SKM-1 (cell line): ENCODE data around the gene TGFBR3.
"Not testable (repeated sequence)": the region's sequence is repeated elsewhere in the genome, so short reads cannot be mapped to it uniquely, and the experiment has no call there.

Source experiments
- DNase-seq: peaks from one replicate; lab custom pipeline; 2025; ENCODE audit not compliant: unreplicated experiment; lab: John Stamatoyannopoulos, UW

TGFBR3 gene

DNA sequence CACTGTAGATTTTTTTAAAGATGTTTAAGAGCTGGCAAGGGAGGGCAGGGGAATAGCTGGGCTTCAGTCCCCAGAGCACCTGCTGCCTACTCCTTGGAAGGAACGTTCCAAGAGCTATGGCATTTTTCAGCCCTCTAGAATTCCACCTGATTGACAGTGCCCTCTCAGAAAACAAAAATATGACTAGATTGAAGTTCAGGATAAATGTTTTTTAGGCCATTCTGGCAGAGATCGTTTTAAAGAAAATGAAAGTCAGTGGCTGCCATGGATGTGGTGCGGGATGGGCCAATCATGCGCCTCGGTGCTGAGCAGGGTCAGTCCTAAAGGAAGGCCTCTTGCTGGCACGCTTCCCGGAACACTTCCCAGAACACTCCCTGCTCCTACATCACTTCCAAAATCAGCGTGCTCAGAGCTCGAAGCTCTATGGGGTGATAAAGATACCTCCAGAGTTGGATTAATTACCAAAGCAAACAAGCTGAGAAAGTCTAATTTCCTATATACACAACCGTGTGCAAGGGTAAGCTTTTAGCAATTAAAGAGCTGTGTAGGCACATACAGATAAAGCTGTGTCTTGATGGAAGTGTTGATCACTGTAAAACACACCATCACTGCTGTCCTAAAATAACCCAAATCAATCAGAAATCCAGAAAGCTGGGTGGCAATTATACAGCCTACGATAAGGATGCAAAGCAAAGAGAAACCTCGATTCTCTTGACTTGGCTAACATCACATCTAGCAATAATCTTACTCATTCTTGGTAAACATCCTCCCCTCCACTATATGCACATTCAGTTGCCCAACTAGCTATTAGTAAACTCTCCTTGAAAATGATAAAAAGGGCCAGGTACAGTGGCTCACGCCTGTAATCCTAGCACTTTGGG, 34.6 kb downstream of the TGFBR3 start:
- DNase-seq, result no peak

DNA sequence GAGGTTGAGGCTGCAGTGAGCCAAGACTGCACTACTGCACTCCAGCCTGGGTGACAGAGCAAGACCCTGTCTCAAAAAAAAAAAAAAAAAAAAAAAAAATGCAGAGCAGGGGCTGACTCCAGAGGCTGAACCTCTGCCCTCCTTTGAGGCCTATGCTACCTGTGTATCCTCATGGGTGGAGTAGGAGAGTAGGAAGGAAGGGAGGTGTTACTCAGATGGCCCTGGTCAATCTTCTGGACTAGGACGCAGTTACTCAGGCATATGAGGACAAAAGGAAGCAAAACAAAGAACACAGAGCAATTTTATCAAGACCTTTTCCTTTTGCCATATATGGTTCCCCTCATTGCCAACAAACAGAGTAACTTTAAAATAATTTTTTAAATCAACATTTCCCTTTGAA, 35.2 kb downstream of the TGFBR3 start:
- no peak for DNase-seq

DNA sequence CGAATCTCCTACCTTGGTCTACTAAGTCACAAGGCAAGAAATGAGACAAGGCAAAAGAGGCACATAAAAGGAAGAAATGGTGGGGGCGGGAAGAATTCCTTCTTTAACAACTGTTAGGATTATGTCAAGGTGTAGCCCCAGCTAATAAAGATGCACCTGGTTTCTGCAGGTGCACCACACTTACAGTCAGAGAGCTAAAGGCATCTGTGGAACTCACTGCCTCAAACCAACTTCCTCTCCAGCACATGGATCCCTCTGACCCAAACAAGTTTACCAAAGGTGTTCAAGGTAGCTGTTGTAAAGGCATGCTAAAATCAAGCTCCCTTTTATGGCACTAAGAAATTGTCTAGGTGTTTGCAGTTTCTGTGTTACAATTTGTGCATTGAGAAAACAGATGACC, 38.1 kb downstream of the TGFBR3 start:
- no peak for DNase-seq

DNA sequence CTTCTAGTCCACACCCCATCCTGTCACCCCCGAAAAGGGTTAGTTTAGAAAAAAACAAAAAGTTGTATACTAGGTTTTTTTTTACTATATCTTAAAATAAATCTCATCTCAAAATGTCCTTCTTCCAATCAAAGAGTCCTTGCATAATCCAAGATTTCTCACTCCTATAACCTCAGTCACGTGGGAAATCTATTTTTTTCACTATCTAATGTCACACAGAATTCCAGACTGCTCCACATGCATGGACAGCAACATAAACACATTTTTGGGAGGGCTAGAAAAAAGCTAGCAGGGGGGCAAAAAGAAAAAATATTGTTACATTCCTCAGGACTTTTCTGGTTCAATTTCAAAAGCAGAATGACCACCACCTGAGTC, 39.3 kb downstream of the TGFBR3 start:
- DNase-seq, result no peak

DNA sequence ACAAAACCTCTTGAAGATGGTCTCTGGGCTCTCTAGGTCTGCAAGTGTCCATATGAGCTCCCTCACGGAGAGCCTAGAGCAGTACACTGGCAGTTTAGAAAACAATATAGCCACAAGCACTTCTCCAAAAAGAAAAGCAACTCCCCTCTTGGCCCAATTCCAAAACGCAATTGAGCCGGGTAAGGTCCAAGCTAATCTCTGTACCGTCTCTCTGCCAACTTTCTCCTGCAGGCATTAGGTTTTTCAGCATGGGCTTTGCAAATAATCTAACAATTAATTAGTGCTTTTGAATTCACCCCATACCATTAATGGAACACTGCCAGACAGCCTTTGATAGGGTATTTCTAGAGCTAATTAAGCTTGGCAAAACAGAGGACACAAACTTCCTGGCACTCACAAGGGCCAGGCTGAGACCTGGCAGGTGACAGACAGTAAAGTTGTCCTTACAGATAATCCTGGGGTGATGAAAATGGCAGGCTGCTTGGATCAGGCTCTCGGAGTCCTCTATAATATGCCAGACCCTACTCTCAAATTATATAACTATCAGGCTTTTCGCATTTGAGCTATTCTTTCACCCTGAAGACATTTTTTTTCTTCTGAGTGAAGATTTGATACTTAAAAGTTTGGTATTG, 39.8 kb downstream of the TGFBR3 start:
- no peak for DNase-seq

DNA sequence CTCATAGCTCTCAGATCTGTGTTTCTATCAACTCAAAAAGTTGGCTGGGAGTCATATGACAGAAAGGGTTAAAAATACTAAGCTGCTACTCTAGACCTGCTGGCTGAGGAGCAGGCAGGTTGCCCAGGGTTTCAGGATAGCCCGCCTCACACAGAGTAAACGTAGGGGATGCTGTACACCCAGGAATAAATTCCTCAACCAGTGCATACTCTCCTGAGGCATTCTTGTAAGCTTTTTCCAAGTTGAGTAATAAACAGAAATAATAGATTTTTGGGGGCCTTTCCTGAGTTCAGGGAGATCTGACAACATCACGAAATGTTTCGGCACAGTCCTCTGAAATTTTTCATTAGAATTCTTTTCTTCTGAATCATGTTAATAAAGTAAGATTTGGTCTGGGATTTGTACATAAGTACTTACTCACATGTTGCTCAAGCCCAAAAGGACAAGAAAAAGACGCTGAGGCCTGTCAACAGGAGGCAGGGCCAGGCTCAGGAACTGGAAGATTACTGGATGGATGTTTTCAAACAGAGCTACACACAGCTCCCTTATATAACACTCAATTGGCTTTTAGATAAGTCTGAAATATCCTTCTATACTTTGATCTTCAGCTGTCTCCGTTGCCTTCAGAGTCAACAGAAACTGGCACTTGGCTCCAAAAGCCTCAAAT, 41.0 kb downstream of the TGFBR3 start:
- no peak for DNase-seq

DNA sequence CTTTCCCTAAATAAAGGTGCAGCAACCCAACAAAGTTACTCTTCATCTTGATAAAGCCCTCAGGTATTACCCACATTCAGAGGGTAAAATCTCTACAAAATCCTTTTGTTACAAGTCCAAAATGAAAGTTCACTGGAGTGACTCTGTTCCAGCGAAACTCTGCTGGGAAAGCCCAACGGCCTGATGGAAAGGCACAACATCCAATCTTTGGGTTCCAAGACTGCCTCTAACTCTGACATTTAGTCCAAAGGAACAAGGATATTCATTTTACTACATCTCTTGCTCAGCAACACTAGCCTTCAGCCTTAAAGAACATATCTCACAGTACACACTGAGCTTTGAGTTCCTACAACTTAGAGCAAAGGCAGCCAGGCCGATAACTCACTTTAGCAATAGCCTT, 42.1 kb downstream of the TGFBR3 start:
- no peak for DNase-seq

DNA sequence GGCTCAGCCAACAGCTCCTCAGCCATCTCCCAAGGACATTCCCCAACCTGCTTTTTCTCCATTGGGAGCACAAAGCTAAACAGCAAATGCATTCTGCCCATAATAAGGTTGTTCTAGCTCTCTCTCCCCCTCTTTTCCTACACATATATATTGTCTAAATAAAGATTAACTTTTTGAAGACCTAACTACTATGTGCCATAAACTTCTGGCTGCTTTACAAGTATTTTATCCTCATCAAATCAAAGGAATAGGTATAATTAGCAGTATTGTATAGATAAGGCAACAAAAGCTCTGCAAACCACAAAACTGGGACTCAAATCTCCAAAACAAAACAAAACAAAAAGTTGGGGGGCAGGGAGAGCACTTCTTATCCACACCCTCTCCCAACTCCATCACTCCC, 43.4 kb downstream of the TGFBR3 start:
- DNase-seq, result no peak

DNA sequence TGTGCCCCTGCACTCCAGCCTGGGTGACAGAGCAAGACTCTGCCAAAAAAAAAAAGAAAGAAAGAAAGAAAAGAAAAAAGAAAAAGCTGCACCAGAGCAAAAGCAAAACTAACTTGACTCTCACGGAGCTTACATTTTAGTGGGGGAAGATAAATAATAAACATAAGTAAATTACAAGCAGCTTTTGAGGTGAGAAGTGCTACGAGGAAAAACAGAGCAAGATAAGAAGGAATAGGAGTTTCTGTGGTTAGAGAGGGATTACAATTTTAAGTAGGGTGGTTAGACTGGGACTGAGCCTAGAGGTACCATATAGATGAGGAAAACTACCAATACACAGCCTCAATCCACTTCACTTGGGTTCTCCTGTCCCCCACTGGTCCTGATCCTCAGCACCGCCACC, 43.9 kb downstream of the TGFBR3 start:
- DNase-seq, result no peak

DNA sequence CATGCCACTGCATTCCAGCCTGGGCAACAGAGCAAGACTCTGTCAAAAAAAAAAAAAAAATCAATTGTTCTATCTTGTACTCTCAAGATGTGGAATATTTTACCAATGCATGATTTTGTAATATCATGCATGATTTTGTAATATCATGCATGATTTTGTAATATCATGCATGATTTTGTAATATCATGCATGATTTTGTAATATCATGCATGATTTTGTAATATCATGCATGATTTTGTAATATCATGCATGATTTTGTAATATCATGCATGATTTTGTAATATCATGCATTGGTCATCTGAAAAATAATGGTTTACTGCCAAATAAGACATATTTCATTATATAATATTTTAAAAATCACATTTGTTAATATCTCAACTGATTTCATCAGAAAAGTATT, 45.7 kb downstream of the TGFBR3 start:
- DNase-seq, result not testable (repeated sequence)

DNA sequence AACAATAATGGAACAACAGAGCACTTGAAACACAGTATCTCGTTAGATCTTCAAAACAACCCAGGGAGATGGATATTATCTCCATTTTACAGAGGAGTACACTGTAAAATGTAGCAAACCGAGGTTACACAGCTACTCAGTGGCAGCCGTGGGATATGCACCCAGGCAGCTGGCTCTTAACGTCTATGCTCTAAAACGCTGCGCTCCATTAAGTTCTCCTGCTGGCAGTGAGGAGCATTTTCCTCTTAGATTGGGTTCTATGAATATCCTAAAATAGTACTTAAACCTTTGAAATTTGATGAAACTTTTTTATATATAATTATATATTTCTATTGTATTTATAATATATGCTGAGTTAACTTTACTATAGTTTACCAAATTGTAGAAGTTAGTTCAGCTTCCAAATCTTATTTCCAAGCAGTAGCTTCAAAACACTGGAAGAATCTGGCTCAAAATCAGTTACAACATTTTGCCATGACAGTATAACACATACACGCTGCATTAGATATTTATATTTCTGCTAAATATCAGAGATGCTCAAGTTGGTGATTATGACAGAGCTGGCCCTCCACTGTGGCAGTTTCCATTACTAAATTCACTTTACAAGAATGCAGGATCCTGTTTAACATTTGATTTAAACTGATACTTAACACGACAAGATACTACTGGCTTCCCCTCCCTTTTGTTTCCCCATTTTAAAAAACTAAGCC, 49.5 kb downstream of the TGFBR3 start:
- no peak for DNase-seq

DNA sequence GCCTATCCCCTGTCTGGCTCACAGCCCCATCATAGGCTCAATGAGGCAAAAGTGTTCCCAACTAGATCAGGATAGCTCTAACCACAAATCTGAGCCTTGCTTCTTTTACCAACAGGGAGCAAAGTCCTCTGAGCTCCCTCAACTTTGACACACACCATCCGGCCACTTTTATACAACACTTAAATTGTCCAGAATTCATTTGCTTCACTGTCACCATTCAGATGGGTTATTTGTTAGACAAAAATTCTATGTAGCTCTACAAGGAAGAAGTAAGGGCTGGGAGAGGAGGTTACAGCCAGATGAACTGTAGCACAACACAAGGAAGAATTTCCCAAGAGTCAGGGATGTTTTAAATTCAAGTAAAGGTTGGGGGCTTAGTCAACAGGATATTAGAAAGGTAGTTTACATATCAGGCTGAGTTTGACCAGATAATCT, 50.8 kb downstream of the TGFBR3 start:
- no peak for DNase-seq

DNA sequence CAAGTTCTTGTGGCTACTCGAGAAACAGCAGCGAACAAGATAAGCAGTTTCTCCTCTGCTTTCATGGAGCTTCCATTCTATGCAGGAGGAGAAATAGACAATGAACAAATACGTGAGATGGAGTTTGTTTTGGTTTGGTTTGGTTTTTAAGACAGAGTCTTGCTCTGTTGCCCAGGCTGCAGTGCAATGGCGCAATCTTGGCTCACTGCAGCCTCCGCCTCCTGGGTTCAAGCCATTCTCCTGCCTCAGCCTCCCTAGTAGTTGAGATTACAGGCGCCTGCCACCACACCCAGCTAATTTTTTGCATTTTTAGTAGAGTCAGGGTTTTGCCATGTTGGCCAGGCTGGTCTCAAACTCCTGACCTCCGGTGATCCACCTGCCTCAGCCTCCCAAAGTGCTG, 51.4 kb downstream of the TGFBR3 start:
- DNase-seq, result not testable (repeated sequence)

DNA sequence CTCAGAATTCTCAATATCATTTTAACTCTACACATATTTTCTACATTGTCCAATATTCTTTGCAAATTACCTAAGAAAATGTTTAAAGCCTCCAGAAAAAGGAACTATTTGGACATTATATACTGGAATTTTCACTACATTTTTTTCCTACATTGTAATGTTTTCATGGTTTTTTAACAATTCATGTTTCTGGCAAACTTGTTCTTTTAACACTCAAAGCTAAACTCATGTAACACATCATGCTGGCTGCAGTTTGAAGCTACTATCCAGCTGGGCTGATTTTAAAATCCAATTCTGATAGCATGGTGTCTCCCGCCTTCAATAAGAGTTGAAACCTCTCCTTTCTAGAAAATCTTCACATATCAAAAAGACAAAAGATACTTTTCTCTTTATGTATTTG, 52.0 kb downstream of the TGFBR3 start:
- DNase-seq, result no peak

DNA sequence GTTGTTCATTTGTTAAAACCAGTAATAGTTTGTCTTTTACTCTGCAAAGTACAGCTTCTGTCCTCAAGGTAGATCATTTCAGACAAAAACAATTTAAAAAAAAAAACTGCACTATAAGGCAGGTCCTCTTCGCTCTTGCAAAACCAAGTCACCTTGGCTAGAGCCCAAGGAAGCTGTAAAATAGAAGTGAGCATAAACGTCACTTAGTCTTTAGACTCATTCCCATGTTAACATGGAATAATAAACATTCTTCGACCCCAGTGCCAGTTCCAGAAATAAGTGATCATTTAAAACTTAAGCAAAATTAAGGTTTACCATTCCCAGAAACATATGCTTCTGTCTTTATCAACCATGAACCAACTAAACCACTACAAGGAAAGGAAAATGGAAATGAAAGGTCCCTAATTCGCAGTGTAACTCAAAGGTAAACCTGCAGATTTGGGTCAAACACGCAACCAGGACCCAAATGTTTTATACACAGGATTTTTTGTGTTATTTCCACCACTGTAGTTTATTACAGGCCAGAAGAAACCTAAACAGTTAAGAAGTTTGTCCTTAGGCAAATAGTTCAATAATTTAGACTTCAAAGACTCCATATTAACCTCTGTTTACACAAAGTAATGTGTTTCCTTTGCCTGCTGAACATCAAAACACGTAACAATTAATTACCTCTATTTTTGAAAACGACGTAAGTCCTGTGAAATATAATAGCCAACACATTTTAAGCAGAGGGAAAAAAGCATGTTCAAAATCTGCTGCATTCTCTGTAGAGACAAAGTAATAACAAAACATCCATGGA, 54.6 kb downstream of the TGFBR3 start:
- DNase-seq, result no peak

DNA sequence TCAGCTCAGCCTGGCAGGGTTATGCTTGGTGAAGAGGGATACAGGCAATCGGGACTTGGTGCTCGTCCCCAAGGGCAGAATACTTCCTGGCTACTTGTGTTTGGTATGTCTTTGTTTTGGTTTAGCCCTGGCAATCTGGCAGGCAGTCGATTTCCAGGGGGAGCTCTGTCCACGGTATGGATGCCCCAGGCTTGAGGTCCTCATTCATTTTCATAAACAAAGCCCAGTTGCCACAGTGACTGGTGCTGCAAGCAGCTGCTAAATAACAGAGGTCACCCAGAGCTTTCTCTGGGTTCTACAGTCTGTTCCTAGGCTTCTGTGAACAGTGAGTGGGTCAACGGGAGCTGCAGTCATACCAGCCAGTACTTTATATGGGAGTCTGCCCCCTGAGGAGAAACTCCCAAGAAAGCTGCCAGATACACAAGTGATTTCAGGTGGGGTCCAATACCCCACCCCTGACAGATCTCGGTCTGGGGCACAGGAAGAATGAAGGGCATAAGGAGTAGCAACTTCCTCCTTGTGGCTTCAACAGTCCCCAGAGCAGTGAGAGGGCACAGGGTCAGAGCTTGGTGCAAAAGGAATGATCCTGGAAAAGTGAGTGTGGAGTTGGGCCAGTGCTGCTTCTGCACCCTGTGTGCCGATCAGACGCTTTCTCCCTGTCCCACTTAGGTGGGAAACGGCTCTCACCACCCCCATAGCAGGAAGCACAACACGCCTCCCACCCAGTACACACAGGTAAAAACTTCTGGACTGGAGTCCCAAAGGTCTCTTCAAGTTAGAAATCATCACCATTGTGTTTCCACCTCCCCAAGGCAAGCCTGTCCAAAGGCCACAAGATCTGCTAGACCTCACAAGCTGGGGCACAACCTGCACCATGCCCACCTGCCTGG, 55.5 kb downstream of the TGFBR3 start:
- DNase-seq, result no peak

DNA sequence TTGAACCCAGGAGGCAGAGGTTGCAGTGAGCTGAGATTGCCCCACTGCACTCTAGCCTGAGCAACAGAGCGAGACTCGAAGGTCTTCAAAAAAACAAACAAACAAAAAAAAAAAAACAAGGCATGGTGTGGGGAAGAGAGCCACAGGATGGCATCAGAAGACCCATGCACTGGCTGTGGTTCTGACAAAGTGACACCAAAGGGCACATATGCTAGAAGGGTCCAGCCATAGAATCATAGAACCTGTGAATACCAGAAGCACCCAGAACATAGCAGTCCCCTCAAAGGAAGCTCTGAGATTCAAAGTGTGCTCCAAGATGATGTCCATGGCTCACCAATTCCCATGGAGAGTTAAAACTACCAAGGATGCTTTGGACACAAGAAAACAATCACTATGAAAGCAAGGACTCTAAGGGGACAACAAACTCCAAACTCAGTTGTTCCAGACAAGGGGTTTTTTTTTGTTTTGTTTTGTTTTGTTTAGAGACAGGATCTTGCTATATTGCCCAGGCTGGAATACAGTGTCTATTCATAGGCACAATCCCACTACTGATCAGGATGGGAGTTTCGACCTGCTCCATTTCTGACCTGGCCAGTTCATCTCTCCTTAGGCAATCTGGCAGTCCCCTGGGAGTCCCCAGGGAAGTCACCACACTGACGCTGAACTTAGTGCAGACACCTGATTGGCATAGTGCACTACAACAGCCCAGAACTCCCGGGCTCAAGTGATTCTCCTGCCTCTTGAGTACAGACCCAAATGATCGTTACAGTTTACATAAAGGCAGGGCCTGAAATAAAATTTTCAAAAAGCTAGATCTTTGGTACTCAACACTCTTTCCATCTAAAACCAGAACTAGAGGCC, 56.4 kb downstream of the TGFBR3 start:
- DNase-seq, result no peak

DNA sequence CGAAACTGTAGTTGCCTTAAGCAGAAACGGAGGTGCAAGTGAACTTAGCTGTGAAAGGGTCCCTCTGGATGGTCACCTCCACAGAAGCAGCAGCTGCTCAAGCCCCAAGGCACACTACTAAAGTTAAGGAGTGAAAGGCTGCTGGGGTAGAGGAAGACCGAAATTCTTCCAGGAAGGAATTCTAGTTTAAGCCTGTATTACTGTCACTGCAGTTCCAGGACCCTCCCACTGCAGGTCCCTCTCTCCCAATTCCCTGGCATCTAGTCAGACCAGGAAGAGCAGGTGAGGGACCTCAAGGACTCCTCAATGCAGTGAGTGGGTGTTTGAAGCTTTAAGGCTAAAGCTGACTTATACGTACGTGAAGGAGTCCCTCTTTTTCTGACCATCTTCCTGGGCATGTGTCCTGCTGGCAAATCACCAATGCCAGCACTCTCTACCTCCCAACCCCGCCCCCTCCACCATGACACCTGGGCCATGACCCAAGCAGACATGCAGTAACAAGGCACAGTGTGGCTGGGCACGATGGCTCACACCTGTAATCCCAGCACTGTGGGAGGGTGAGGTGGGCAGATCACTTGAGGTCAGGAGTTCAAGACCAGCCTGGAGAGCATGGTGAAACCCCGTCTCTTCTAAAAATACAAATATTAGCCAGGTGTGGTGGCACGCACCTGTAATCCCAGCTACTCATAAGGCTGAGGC, 57.2 kb downstream of the TGFBR3 start:
- DNase-seq, result no peak
